NB4 (cell line): Measurements from ENCODE around the gene FNIP1.

Experiments used
- CTCF ChIP-seq: IDR thresholded peaks from one replicate; pipeline ENCODE4 v1.5.1; 2012; ENCODE audit warnings: low read depth, low read length
- MAX ChIP-seq: IDR thresholded peaks from 2 replicates; pipeline ENCODE4 v1.6.1; 2011; ENCODE audit warnings: low read depth, low read length

DNA sequence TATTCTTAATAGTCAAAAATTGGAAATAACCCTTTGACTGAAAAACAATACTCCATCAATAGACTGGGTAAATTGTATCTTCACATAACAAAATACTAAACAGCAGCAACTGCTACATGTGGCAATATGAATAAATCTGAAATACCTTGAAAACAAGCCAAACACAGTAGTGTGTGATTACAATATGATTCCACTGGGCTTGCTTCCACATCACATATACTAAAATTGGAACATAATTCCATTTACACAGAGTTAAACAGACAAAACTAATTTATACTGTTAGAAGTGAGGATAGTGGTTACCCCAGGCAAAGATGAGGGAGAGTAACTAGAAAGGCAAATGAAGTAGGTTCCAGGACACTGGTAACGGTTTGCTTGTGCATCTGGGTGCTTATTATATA lies 20.4 kb downstream of the FNIP1 start:
- TF ChIP-seq CTCF (no peak), MAX (no peak)
